ENCODE measurements around the gene CHID1.

- TF ChIP-seq CTCF (IDR thresholded peaks at IDR 0.05; ENCODE audit: insufficient read depth, low read depth, low read length) (no peak), EZH2 (IDR thresholded peaks at IDR 0.05; ENCODE audit: insufficient read depth, low read length) (no peak)
Measured at GRCh38 chr11:855330-855674, 55.3 kb downstream of the CHID1 start.

Data from astrocyte (in vitro differentiated cells and primary cell).